Breast epithelium (tissue), 4 donors: ENCODE measurements around the gene ZCCHC3. TPM values are rescaled to one million over a fixed set of nuclear protein-coding genes. Genes with fewer than 3 reads are reported as not detected.

Source experiments
- DNase-seq, 2 donors: peaks; one replicate each; pipeline ENCODE4 v3.0.0-alpha.2; 2019; ENCODE audit warnings: low spot score in 2 of 2
- H3K27ac ChIP-seq, 2 donors: fragments of 200-600 bp; sonication (generic) in 1 of 2; one replicate each; pipeline ENCODE4 v1.5.1; 2016 to 2019; ENCODE audit warnings: mild to moderate bottlenecking in 1 of 2
- H3K27me3 ChIP-seq, 2 donors: fragments of 200-600 bp; sonication (generic) in 1 of 2; one replicate each; pipeline versions ENCODE4 v1.5.1 to v1.6.0; 2017 to 2019; ENCODE audit warnings: control low read depth in 1 of 2, mild to moderate bottlenecking in 1 of 2
- H3K36me3 ChIP-seq: fragments of 200-600 bp; one replicate; pipeline ENCODE4 v1.5.1; 2019
- H3K4me1 ChIP-seq, 2 donors: fragments of 200-600 bp; sonication (generic); one replicate each; pipeline ENCODE4 v1.5.1; 2016 to 2019; ENCODE audit warnings: control low read depth in 1 of 2
- H3K4me3 ChIP-seq, 3 donors: fragments of 200-600 bp; sonication (generic); 1 replicate in 2 of 3; 2 replicates in 1 of 3; pipeline ENCODE4 v1.5.1; 2016 to 2019; ENCODE audit warnings: mild to moderate bottlenecking in 3 of 3, moderate library complexity in 2 of 3
- H3K9me3 ChIP-seq, 2 donors: fragments of 200-600 bp; sonication (generic) in 1 of 2; one replicate each; pipeline ENCODE4 v1.5.1; 2016 to 2019; ENCODE audit warnings: control low read depth in 1 of 2
- CTCF ChIP-seq, 3 donors: fragments of 450-650 bp; IDR thresholded peaks; one replicate each; pipeline ENCODE4 v1.5.1; 2016 to 2017; ENCODE audit warnings: antibody characterized with exemption in 3 of 3, mild to moderate bottlenecking in 3 of 3, moderate library complexity in 3 of 3
- POLR2A ChIP-seq: fragments of 450-650 bp; IDR thresholded peaks from one replicate; pipeline ENCODE4 v1.6.1; 2016; ENCODE audit warnings: antibody characterized with exemption, mild to moderate bottlenecking, moderate library complexity
- POLR2AphosphoS5 ChIP-seq, 3 donors: sonication (generic); formaldehyde crosslinking; IDR thresholded peaks; one replicate each; pipeline ENCODE4 v1.6.1; 2017; ENCODE audit warnings: antibody characterized with exemption in 3 of 3
- intact Hi-C: fragments of 100-400 bp; cut with DNase I; formaldehyde crosslinking; loops from one replicate; pipeline ENCODE4 v1.15.1; 2023; ENCODE audit warnings: low total_unique reads
- total RNA-seq, 3 donors: library from RNA; depleted of rRNA; stranded (reverse); fragments of >200 nt; gene quantifications; one replicate each; pipeline ENCODE4 v1.1.0, GENCODE V29; 2016

The ZCCHC3 gene
- total RNA-seq, 3 donors from 2014 or later = 10.1 to 14.0 (median 11.5) TPM

GRCh38 chr20:324177-325044 is 27.0 kb downstream of the ZCCHC3 start:
- H3K36me3 ChIP-seq = no peaks in the 10 kb centered on the region
- no peaks in the 10 kb centered on the region for H3K9me3 ChIP-seq
- peaks cover 3 to 4% of the 10 kb centered on the region in 2 donors for H3K4me1 ChIP-seq
- TF ChIP-seq POLR2AphosphoS5 (IDR thresholded peaks at IDR 0.05) (peak; percentile 49 to 75 (median 56)), POLR2A (no peak)
- H3K27me3 ChIP-seq = no peaks in the 10 kb centered on the region
- intact Hi-C loops = no loop called here
- peak overlapping the region; percentile 88 to 98 for H3K27ac ChIP-seq
- peak; percentile 80 to 82 for DNase-seq
- H3K4me3 ChIP-seq = peak overlapping the region; percentile 68 to 86 (median 79)

- intact Hi-C loops = no loop called here
- H3K36me3 ChIP-seq = no peaks in the 10 kb centered on the region
- DNase-seq = peak; percentile 95
- H3K9me3 ChIP-seq = no peaks in the 10 kb centered on the region
- no peak for TF ChIP-seq POLR2A
- TF ChIP-seq POLR2AphosphoS5 (IDR thresholded peaks at IDR 0.05) = peak in 1 of 3 donors; percentile 54
- TF ChIP-seq CTCF (IDR thresholded peaks at IDR 0.05) = no peak
- H3K4me3 ChIP-seq = peak within 1 kb of the TSS; percentile 68 to 86 (median 79)
- H3K4me1 ChIP-seq = peaks cover 4% of the 10 kb centered on the region in 2 donors
- peak within 1 kb of the TSS; percentile 88 to 98 for H3K27ac ChIP-seq
- no peaks in the 10 kb centered on the region for H3K27me3 ChIP-seq
These were observed 27.9 kb downstream of the ZCCHC3 start, which contains the start of gene SOX12 for GRCh38 chr20:325045-325888. Gene SOX12, plus strand, starts transcription at chr20:325552. Its CDS starts 373 bp downstream, at chr20:325925.

DNA sequence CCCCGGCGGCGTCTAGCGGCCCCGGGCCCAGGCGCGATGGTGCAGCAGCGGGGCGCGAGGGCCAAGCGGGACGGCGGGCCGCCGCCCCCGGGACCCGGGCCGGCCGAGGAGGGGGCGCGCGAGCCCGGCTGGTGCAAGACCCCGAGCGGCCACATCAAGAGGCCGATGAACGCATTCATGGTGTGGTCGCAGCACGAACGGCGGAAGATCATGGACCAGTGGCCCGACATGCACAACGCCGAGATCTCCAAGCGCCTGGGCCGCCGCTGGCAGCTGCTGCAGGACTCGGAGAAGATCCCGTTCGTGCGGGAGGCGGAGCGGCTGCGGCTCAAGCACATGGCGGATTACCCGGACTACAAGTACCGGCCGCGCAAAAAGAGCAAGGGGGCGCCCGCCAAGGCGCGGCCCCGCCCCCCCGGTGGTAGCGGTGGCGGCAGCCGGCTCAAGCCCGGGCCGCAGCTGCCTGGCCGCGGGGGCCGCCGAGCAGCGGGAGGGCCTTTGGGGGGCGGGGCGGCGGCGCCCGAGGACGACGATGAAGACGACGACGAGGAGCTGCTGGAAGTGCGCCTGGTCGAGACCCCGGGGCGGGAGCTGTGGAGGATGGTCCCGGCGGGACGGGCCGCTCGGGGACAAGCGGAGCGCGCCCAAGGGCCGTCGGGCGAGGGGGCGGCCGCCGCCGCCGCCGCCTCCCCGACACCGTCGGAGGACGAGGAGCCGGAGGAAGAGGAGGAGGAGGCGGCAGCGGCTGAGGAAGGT is 28.7 kb downstream of the ZCCHC3 start:
- Histone ChIP-seq H3K4me1 (peaks cover 4 to 6% of the 10 kb centered on the region in 2 donors), H3K27me3 (no peaks in the 10 kb centered on the region), H3K27ac (peak overlapping the region; percentile 88 to 98), H3K9me3 (no peaks in the 10 kb centered on the region), H3K4me3 (peak overlapping the region; percentile 68 to 86 (median 79)), H3K36me3 (no peaks in the 10 kb centered on the region)
- TF ChIP-seq POLR2A = no peak
- no peak for TF ChIP-seq CTCF (IDR thresholded peaks at IDR 0.05)
- TF ChIP-seq POLR2AphosphoS5 (IDR thresholded peaks at IDR 0.05) = no peak
- intact Hi-C loops = no loop called here
- peak; percentile 69 to 72 for DNase-seq

GRCh38 chr20:326645-327185 is 29.3 kb downstream of the ZCCHC3 start:
- DNase-seq = peak in 1 of 2 donors; percentile 30
- H3K4me1 ChIP-seq = peaks cover 4 to 6% of the 10 kb centered on the region in 2 donors

More at GRCh38 chr20:326645-327185, 29.3 kb downstream of the ZCCHC3 start:
- intact Hi-C loops = no loop called here
- Histone ChIP-seq H3K4me3 (peak overlapping the region; percentile 68 to 86 (median 79)), H3K27me3 (no peaks in the 10 kb centered on the region), H3K36me3 (no peaks in the 10 kb centered on the region), H3K27ac (peak overlapping the region; percentile 88 to 98), H3K9me3 (no peaks in the 10 kb centered on the region)
- TF ChIP-seq POLR2A (no peak), CTCF (IDR thresholded peaks at IDR 0.05) (no peak), POLR2AphosphoS5 (IDR thresholded peaks at IDR 0.05) (no peak)
